HG03045 (cell line): ENCODE data around the gene RPS25.
"Not testable (repeated sequence)": the region's sequence is repeated elsewhere in the genome, so short reads cannot be mapped to it uniquely, and the experiment has no call there.

Experiments
- ATAC-seq: cut with Tn5 transposase; IDR thresholded peaks from one replicate; pipeline ENCODE4 v1.9.1; 2021; ENCODE audit warnings: mild to moderate bottlenecking, moderate library complexity; ENCODE audit not compliant: unreplicated experiment

Gene RPS25

GRCh38 chr11:119018074-119018938 is at the start of gene RPS25, which contains the start of gene TRAPPC4:
RPS25 (minus strand) TSS chr11:119018343; CDS start chr11:119018284, 59 bp downstream.
TRAPPC4 (plus strand) TSS chr11:119018766; CDS start chr11:119018796, 30 bp downstream.
- ATAC-seq: peak; percentile 84

- ATAC-seq: peak; percentile 91
Observed at GRCh38 chr11:119067371-119068222, 49.5 kb upstream of the RPS25 start, which contains the start of gene VPS11. VPS11 (plus strand) TSS chr11:119067818; CDS start chr11:119067824, 6 bp downstream.

- ATAC-seq: no peak
Observed at GRCh38 chr11:119065369-119065768, 47.2 kb upstream of the RPS25 start.

GRCh38 chr11:119062779-119063178 is 44.6 kb upstream of the RPS25 start:
- no peak for ATAC-seq

GRCh38 chr11:119061256-119061655 is 43.1 kb upstream of the RPS25 start:
- no peak for ATAC-seq

- not testable (repeated sequence) for ATAC-seq
Observed at GRCh38 chr11:119059128-119059527, 41.0 kb upstream of the RPS25 start.

- ATAC-seq: peak; percentile 91
Observed at GRCh38 chr11:119057000-119057769, 39.0 kb upstream of the RPS25 start, which contains the start of gene HYOU1. HYOU1 (minus strand) TSS chr11:119057205; CDS start chr11:119056160, 1,045 bp downstream.

GRCh38 chr11:119056421-119056999 is 38.4 kb upstream of the RPS25 start:
- peak; percentile 10 for ATAC-seq

GRCh38 chr11:119055901-119056300 is 37.8 kb upstream of the RPS25 start:
- ATAC-seq: no peak

- no peak for ATAC-seq
Observed at GRCh38 chr11:119054418-119054817, 36.3 kb upstream of the RPS25 start.

GRCh38 chr11:119052163-119052814 is 34.1 kb upstream of the RPS25 start:
- no peak for ATAC-seq

- peak; percentile 51 for ATAC-seq
Observed at GRCh38 chr11:119051440-119052162, 33.5 kb upstream of the RPS25 start.

GRCh38 chr11:119049081-119049480 is 30.9 kb upstream of the RPS25 start:
- no peak for ATAC-seq

- ATAC-seq: no peak
Observed at GRCh38 chr11:119048644-119049043, 30.5 kb upstream of the RPS25 start.

- no peak for ATAC-seq
Observed at GRCh38 chr11:119047205-119047604, 29.1 kb upstream of the RPS25 start.

GRCh38 chr11:119046489-119046888 is 28.3 kb upstream of the RPS25 start:
- no peak for ATAC-seq

- no peak for ATAC-seq
Observed at GRCh38 chr11:119044708-119045107, 26.6 kb upstream of the RPS25 start.

- no peak for ATAC-seq
Observed at GRCh38 chr11:119042927-119043326, 24.8 kb upstream of the RPS25 start.
